Left ventricle myocardium superior (tissue), 1 donor: ENCODE measurements around the gene GRIK5. TPM values are rescaled to one million over a fixed set of nuclear protein-coding genes. Genes with fewer than 3 reads are reported as not detected.

Source experiments
- ATAC-seq: fragments of 200-7000 bp; cut with Tn5 transposase; one replicate; pipeline ENCODE4 v1.9.1; 2020; ENCODE audit warnings: mild to moderate bottlenecking, moderate library complexity
- DNase-seq: peaks from one replicate; pipeline ENCODE4 v3.0.0-alpha.2; 2020
- intact Hi-C: fragments of 100-400 bp; cut with micrococcal nuclease; formaldehyde crosslinking; loops from one replicate; pipeline ENCODE4 v1.11.0; 2022
- total RNA-seq: library from RNA; stranded (reverse); fragmentation: NEBNext Ultra II Directional; extraction: Animal tissue kit (Norgen Biotek cat#: 25700); gene quantifications from one replicate; pipeline ENCODE4 v1.2.1, GENCODE V29; 2021
- donor health status: DM: no; HTN: yes; CAD: no; lungs with severe emphysema.

Gene GRIK5
- total RNA-seq, 1 donor from 2014 or later = 5.4 TPM

DNA sequence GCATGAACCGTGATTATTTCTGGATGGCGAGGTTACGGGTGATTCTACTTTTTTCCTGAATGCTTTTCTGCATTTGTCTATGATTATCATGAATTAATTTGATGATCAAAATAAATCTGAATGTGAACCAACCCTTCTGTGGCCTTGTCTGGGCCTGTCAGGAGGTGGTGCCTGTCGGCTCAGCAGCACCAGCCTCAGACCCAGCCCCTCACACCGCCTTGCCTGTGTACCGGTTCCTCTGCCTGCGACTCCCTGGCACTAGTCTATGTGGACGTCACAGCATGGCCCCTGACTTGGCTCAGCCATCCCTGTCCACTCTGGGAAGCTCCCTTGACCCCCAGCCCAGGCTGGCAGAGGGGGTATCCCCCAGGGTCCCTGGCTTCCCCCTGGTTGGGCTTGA is 95.4 kb downstream of the GRIK5 start:
- ATAC-seq = no peak
- intact Hi-C loops = no loop called here
- DNase-seq = no peak

DNA sequence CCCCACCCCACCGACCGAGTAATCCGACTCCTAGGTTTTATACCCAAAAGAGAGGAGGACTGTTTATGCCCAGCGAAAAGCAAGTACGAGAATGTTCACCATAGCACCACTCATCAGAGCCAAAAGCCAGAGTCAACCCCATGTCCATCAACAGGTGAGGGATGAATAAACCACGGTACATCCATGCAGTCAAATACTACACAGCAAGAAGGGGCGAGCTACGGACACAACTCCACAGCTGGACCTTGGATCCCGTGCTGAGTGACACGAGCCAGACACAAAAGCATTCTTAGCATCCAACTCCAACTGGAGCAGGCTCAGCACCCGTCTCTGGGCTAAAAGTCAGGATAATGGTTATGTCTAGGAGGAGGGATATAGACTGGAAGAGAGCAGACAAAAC is 98.6 kb downstream of the GRIK5 start:
- ATAC-seq (no peak), DNase-seq (no peak)
- intact Hi-C loops = no loop called here

GRCh38 chr19:41969772-41970458 is 100.1 kb downstream of the GRIK5 start:
- ATAC-seq (no peak), DNase-seq (no peak)
- intact Hi-C loops = no loop called here

- intact Hi-C loops = no loop called here
- ATAC-seq (no peak), DNase-seq (no peak)
Measured at GRCh38 chr19:41968751-41969595, 101.0 kb downstream of the GRIK5 start.

- no peak for ATAC-seq
- no peak for DNase-seq
Measured at GRCh38 chr19:41967054-41967783, 102.8 kb downstream of the GRIK5 start.

GRCh38 chr19:41965106-41965505 is 104.9 kb downstream of the GRIK5 start:
- DNase-seq (no peak), ATAC-seq (no peak)

More at GRCh38 chr19:41967054-41967783, 102.8 kb downstream of the GRIK5 start:
- intact Hi-C loops = no loop called here

GRCh38 chr19:41960973-41961372 is 109.0 kb downstream of the GRIK5 start:
- DNase-seq (no peak), ATAC-seq (no peak)
- intact Hi-C loops = no loop called here

More at GRCh38 chr19:41965106-41965505, 104.9 kb downstream of the GRIK5 start:
- intact Hi-C loops = no loop called here

- ATAC-seq (peak; percentile 93), DNase-seq (peak; percentile 90)
- intact Hi-C loops = no loop called here
Measured at GRCh38 chr19:41959056-41960053, 110.7 kb downstream of the GRIK5 start, which contains the start of gene RABAC1. Gene RABAC1 (minus strand): TSS chr19:41959321. CDS start chr19:41959292, 29 bp downstream.

GRCh38 chr19:41958367-41959055 is 111.5 kb downstream of the GRIK5 start:
- peak; percentile 90 for DNase-seq
- ATAC-seq = peak; percentile 84
- intact Hi-C loops = no loop called here

DNA sequence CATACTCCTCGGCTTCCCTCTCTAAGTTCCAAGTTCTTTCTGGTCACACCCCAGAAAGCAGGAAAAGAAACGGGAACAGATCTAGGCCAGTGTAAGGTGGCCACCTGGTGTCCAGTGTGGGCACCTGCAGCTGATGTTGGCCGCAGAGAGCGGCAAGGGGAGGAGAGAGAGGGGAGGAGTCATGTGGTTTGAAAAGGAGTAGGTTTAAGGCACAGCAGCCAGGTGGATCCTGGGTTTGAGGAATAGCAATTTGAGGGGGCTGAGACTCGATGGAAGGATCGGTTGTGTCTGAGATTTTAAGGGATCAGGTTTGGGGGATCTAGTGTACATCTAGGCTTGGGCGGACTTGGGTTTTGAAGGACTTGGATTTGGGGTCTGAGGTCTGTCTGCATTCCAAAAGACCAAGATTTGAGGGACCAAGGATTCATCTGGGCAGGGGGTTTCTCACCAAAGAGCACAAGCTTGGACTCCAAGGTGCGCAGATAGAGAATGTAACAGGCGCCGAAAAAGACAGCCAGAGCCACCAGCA is 112.1 kb downstream of the GRIK5 start:
- DNase-seq = peak; percentile 73
- intact Hi-C loops = no loop called here
- ATAC-seq = peak; percentile 70

DNA sequence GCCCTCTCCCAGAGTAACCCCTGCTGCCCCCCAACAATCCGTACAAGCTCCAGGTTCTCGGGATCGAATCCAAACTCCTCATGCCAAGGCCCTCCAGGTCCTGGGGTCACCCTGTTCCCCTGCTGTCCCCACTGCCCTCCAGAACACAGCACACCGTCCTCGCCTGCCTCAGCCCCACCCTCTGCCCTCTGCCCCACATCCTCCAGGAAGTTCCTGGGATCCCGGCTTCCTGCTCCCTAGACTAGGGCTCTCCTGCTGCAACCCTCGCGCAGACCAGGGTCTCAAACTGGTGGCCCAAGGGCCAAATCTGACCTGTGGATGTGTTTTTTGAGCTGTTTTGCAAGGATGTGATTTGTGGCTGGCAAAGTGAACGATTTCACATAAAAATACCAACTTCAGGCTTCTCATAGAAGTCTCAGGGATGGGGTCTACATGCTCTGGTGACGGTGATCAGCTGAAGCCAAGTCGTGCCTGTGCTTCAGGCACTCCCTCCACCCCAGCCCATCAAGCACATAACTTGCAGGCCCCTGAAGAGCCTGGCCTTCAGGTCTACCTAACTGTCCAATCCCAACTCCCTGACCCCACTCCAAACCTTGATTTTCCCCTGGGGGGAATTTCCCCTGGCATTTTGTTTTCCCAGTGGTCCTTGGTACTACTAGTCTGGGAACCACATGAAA is 112.7 kb downstream of the GRIK5 start:
- DNase-seq (no peak), ATAC-seq (no peak)
- intact Hi-C loops = no loop called here

DNA sequence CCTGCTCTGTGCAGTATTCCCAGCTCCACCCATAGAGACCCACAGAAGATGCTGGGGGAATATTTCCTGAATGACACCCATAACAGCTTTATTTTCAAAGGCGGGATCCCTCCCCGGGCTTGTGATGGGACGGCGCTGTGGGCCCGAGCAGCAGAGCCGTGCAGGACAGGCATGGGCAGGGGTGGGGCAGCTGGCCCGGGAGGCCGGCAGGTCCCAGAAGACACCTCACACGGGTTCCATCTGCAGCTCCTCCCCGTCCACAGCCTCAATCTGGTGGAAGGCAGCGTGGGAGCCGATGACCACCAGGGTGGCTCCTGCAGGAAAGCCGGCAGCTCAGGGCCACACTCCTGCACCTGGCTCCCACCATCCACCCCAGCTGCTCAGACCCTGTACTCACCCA is 113.4 kb downstream of the GRIK5 start:
- ATAC-seq = no peak
- DNase-seq = no peak

DNA sequence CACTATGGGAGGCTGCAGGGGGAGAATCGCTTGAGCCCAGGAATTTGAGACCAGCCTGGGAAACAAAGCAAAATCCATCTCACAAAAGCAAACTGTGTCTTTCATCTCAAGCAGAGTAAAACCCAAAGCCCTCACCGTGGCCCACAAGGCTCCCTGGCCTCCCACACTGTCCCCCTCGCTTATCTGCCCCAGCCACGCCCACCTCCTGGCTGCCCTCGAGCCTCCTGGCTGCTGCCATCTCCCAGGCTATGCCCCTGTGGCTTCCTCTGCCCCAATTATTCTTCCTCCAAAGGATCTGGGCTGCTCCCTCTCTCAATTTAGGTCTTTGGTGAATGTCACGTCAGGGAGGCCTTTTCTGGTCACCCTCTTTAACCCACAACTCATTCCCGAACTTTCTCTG is 114.5 kb downstream of the GRIK5 start:
- ATAC-seq (no peak), DNase-seq (no peak)
- intact Hi-C loops = no loop called here

More for the DNA sequence above, 113.4 kb downstream of the GRIK5 start:
- intact Hi-C loops = no loop called here

GRCh38 chr19:41951686-41952172 is 118.3 kb downstream of the GRIK5 start:
- peak; percentile 74 for ATAC-seq
- intact Hi-C loops = no loop called here

More at GRCh38 chr19:41951686-41952172, 118.3 kb downstream of the GRIK5 start:
- peak; percentile 86 for DNase-seq
